Fibroblast of lung (primary cell): ENCODE results near the gene MYPN. TPM values are rescaled to one million over a fixed set of nuclear protein-coding genes. Genes with fewer than 3 reads are reported as not detected.

Source experiments
- DNase-seq, 2 donors: peaks; one replicate each; pipeline versions ENCODE4 v3.0.0 to v3.0.0-alpha.2; 2010; ENCODE audit warnings: low read depth in 2 of 2
- H2AFZ ChIP-seq: 2 replicates; pipeline ENCODE4 v1.5.1; 2012; ENCODE audit warnings: low read length, control low read depth, inconsistent platforms
- H3K27ac ChIP-seq: 2 replicates; pipeline ENCODE4 v1.5.1; 2011; ENCODE audit warnings: low read length, control low read depth; ENCODE audit not compliant: insufficient read depth
- H3K27me3 ChIP-seq: 2 replicates; pipeline ENCODE4 v1.5.1; 2011; ENCODE audit warnings: mild to moderate bottlenecking, low read length; ENCODE audit not compliant: control insufficient read depth, insufficient read depth
- H3K36me3 ChIP-seq: 2 replicates; pipeline ENCODE4 v1.5.1; 2011; ENCODE audit warnings: low read length; ENCODE audit not compliant: control insufficient read depth, insufficient read depth
- H3K4me1 ChIP-seq: 2 replicates; pipeline ENCODE4 v1.5.1; 2011; ENCODE audit warnings: low read length; ENCODE audit not compliant: control insufficient read depth, insufficient read depth; ENCODE audit errors: extremely low read depth
- H3K4me2 ChIP-seq: 2 replicates; pipeline ENCODE4 v1.5.1; 2011; ENCODE audit warnings: low read length, control low read depth; ENCODE audit not compliant: insufficient read depth; ENCODE audit errors: extremely low read depth
- H3K4me3 ChIP-seq, 4 experiments: fragments of 200-600 bp in 1 of 4; sonication (generic) in 1 of 4; replicated peaks in 1 of 4; 2 replicates each; pipeline ENCODE4 v1.5.1; 2011 to 2016; ENCODE audit warnings: low read length in 4 of 4, low read depth in 3 of 4, mild to moderate bottlenecking in 3 of 4, control low read depth in 2 of 4, inconsistent platforms in 1 of 4, mixed read lengths in 1 of 4; ENCODE audit not compliant: insufficient read depth in 1 of 4; ENCODE audit errors: control extremely low read depth in 1 of 4
- H3K79me2 ChIP-seq: 2 replicates; pipeline ENCODE4 v1.5.1; 2012; ENCODE audit warnings: mild to moderate bottlenecking, low read length, inconsistent platforms; ENCODE audit not compliant: control insufficient read depth, insufficient read depth
- H3K9ac ChIP-seq: 2 replicates; pipeline ENCODE4 v1.5.1; 2011; ENCODE audit warnings: mild to moderate bottlenecking, low read length, control low read depth; ENCODE audit not compliant: insufficient read depth
- H3K9me3 ChIP-seq: 2 replicates; pipeline ENCODE4 v1.5.1; 2012; ENCODE audit warnings: low read depth, low read length; ENCODE audit not compliant: control insufficient read depth, insufficient read depth
- H4K20me1 ChIP-seq: 2 replicates; pipeline ENCODE4 v1.5.1; 2011; ENCODE audit warnings: low read length; ENCODE audit not compliant: control insufficient read depth, insufficient read depth; ENCODE audit errors: extremely low read depth
- CTCF ChIP-seq, 2 donors: IDR thresholded peaks in 1 of 2; conservative IDR thresholded peaks in 1 of 2; 1 replicate in 1 of 2; 2 replicates in 1 of 2; pipeline ENCODE4 v1.5.1; 2011 to 2012; ENCODE audit warnings: low read length in 2 of 2, control low read depth in 1 of 2, inconsistent platforms in 1 of 2, low read depth in 1 of 2, mild to moderate bottlenecking in 1 of 2
- EZH2 ChIP-seq: IDR thresholded peaks from 2 replicates; pipeline ENCODE4 v1.5.1; 2012; ENCODE audit warnings: low read length, control low read depth, mild to moderate bottlenecking; ENCODE audit errors: missing control alignments
- polyA plus RNA-seq, 2 donors: library from polyadenylated mRNA; depleted of rRNA in 1 of 2; stranded (reverse) in 1 of 2; unstranded in 1 of 2; fragments of >200 nt; gene quantifications; 2 replicates each; pipeline ENCODE4 v1.2.1, GENCODE V29; 2011 to 2012; ENCODE audit warnings: missing spikeins in 1 of 2
- total RNA-seq: library from RNA; depleted of rRNA; stranded (reverse); fragments of >200 nt; gene quantifications from 2 replicates; pipeline ENCODE4 v1.2.1, GENCODE V29; 2014

MYPN gene
- total and polyA plus RNA-seq, 2 donors (not counting 1 experiment from before 2014, with no cell fraction given) = 0.77 to 1.2 TPM

- H2AFZ ChIP-seq = no peak overlapping the region
- DNase-seq = no peak
- H3K36me3 ChIP-seq = no peaks in the 10 kb centered on the region
- TF ChIP-seq EZH2 = no peak
- H3K4me1 ChIP-seq = no peaks in the 10 kb centered on the region
- H3K4me2 ChIP-seq = no peak overlapping the region
- no peaks in the 10 kb centered on the region for H3K79me2 ChIP-seq
- H4K20me1 ChIP-seq = no peaks in the 10 kb centered on the region
- H3K27ac ChIP-seq = no peak overlapping the region
- H3K9me3 ChIP-seq = no peaks in the 10 kb centered on the region
- H3K9ac ChIP-seq = no peak overlapping the region
- H3K4me3 ChIP-seq = no peak overlapping the region
- peaks cover 9% of the 10 kb centered on the region for H3K27me3 ChIP-seq
Measured at GRCh38 chr10:68247931-68248330, 138.6 kb downstream of the MYPN start.

GRCh38 chr10:68249297-68249696 is 140.0 kb downstream of the MYPN start:
- no peaks in the 10 kb centered on the region for H3K36me3 ChIP-seq
- H4K20me1 ChIP-seq = no peaks in the 10 kb centered on the region
- H3K79me2 ChIP-seq = no peaks in the 10 kb centered on the region
- peaks cover 13% of the 10 kb centered on the region for H3K27me3 ChIP-seq
- no peak overlapping the region for H3K9ac ChIP-seq
- H3K27ac ChIP-seq = no peak overlapping the region
- H3K4me3 ChIP-seq = no peak overlapping the region
- no peaks in the 10 kb centered on the region for H3K4me1 ChIP-seq
- TF ChIP-seq CTCF (conservative IDR thresholded peaks at IDR 0.05 in 1 of 2, IDR thresholded peaks at IDR 0.05 in 1 of 2; ENCODE audit: low read depth in 1 of 2, low read length in 2 of 2) (no peak), EZH2 (no peak)
- no peaks in the 10 kb centered on the region for H3K9me3 ChIP-seq
- no peak overlapping the region for H3K4me2 ChIP-seq
- DNase-seq = no peak
- no peak overlapping the region for H2AFZ ChIP-seq

GRCh38 chr10:68251151-68251550 is 141.9 kb downstream of the MYPN start:
- no peaks in the 10 kb centered on the region for H3K9me3 ChIP-seq
- H2AFZ ChIP-seq = no peak overlapping the region
- no peak overlapping the region for H3K4me2 ChIP-seq
- H3K27me3 ChIP-seq = peaks cover 13% of the 10 kb centered on the region
- no peaks in the 10 kb centered on the region for H4K20me1 ChIP-seq
- H3K79me2 ChIP-seq = no peaks in the 10 kb centered on the region
- no peaks in the 10 kb centered on the region for H3K4me1 ChIP-seq
- no peaks in the 10 kb centered on the region for H3K36me3 ChIP-seq
- no peak for DNase-seq
- TF ChIP-seq EZH2 (no peak), CTCF (conservative IDR thresholded peaks at IDR 0.05 in 1 of 2, IDR thresholded peaks at IDR 0.05 in 1 of 2; ENCODE audit: low read depth in 1 of 2, low read length in 2 of 2) (no peak)
- no peak overlapping the region for H3K27ac ChIP-seq
- H3K4me3 ChIP-seq = no peak overlapping the region
- no peak overlapping the region for H3K9ac ChIP-seq
